ENCODE data around the gene CPT1A. TPM values are rescaled to one million over a fixed set of nuclear protein-coding genes. Genes with fewer than 3 reads are reported as not detected.

CPT1A gene
- total RNA-seq, 4 donors from 2014 or later = 6.9 to 32.1 (median 12.9) TPM

DNA sequence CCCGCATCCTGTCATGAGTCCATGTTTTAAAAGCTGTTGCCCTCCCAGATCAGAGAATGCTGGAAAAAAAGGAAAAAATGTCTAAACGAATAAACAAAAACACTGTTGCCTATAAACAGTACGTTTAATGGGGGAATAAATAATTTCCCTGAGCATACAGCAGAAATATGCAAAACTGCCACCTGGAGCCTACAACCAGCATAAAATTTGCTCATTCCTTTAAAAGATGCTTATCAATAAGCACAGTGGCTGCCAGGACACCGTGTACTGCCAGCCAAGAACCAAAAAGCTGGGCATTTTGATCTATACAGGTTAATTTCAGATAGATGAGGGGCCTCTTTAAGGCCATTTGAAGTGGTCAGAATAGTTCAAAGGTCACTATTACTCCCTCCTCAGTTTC, 5.7 kb upstream of the CPT1A start:
- H3K27me3 ChIP-seq = no peaks in the 10 kb centered on the region
- in situ Hi-C loops (cut with MboI; ENCODE audit: low sequenced_read_pairs in 4 of 4) = no loop called here

GRCh38 chr11:68845351-68846002, 3.8 kb upstream of the CPT1A start:
- no peaks in the 10 kb centered on the region for H3K36me3 ChIP-seq
- no peak overlapping the region for H3K4me3 ChIP-seq
- in situ Hi-C loops (cut with MboI; ENCODE audit: low sequenced_read_pairs in 4 of 4) (no loop called here), intact Hi-C loops (cut with DNase I; ENCODE audit: low total_unique reads) (no loop called here)
- no peaks in the 10 kb centered on the region for H3K27me3 ChIP-seq
- ATAC-seq (peak in 1 of 2 donors; percentile 22), DNase-seq (no peak)
- H3K9me3 ChIP-seq = no peaks in the 10 kb centered on the region
- no peak overlapping the region for H3K27ac ChIP-seq
- peaks cover 15 to 18% of the 10 kb centered on the region in 2 donors for H3K4me1 ChIP-seq
- TF ChIP-seq, protein P1, sequence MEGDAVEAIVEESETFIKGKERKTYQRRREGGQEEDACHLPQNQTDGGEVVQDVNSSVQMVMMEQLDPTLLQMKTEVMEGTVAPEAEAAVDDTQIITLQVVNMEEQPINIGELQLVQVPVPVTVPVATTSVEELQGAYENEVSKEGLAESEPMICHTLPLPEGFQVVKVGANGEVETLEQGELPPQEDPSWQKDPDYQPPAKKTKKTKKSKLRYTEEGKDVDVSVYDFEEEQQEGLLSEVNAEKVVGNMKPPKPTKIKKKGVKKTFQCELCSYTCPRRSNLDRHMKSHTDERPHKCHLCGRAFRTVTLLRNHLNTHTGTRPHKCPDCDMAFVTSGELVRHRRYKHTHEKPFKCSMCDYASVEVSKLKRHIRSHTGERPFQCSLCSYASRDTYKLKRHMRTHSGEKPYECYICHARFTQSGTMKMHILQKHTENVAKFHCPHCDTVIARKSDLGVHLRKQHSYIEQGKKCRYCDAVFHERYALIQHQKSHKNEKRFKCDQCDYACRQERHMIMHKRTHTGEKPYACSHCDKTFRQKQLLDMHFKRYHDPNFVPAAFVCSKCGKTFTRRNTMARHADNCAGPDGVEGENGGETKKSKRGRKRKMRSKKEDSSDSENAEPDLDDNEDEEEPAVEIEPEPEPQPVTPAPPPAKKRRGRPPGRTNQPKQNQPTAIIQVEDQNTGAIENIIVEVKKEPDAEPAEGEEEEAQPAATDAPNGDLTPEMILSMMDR (IDR thresholded peaks at IDR 0.05 in 4 of 5, conservative IDR thresholded peaks at IDR 0.05 in 1 of 5) = no peak
- no peak for TF ChIP-seq POLR2A (IDR thresholded peaks at IDR 0.05)

More for the DNA sequence above, 5.7 kb upstream of the CPT1A start:
- Histone ChIP-seq H3K4me1 (peaks cover 9 to 14% of the 10 kb centered on the region in 2 donors), H3K4me3 (no peak overlapping the region), H3K27ac (no peak overlapping the region), H3K36me3 (no peaks in the 10 kb centered on the region), H3K9me3 (no peaks in the 10 kb centered on the region)
- no peak for TF ChIP-seq POLR2A (IDR thresholded peaks at IDR 0.05)
- TF ChIP-seq, protein P1 (IDR thresholded peaks at IDR 0.05 in 4 of 5, conservative IDR thresholded peaks at IDR 0.05 in 1 of 5) = no peak
- DNase-seq (no peak), ATAC-seq (no peak)
- intact Hi-C loops (cut with DNase I; ENCODE audit: low total_unique reads) = no loop called here

GRCh38 chr11:68844801-68845200, 3.1 kb upstream of the CPT1A start:
- in situ Hi-C loops (cut with MboI; ENCODE audit: low sequenced_read_pairs in 4 of 4) = no loop called here
- TF ChIP-seq, protein P1 (IDR thresholded peaks at IDR 0.05 in 4 of 5, conservative IDR thresholded peaks at IDR 0.05 in 1 of 5) = no peak
- TF ChIP-seq POLR2A (IDR thresholded peaks at IDR 0.05) = no peak
- ATAC-seq (no peak), DNase-seq (no peak)
- Histone ChIP-seq H3K4me1 (peaks cover 21 to 25% of the 10 kb centered on the region in 2 donors), H3K9me3 (no peaks in the 10 kb centered on the region), H3K27me3 (no peaks in the 10 kb centered on the region), H3K4me3 (no peak overlapping the region), H3K27ac (no peak overlapping the region), H3K36me3 (no peaks in the 10 kb centered on the region)
- intact Hi-C loops (cut with DNase I; ENCODE audit: low total_unique reads) = loop anchor here (5.0 kb wide), 2 partner anchors 58 to 1552 kb away; partner anchors contain the start of genes CTTN, IGHMBP2 and MRPL21

GRCh38 chr11:68844376-68844775, 2.7 kb upstream of the CPT1A start:
- H3K4me1 ChIP-seq = peaks cover 25 to 27% of the 10 kb centered on the region in 2 donors
- H3K27ac ChIP-seq = no peak overlapping the region
- ATAC-seq = no peak
- H3K36me3 ChIP-seq = no peaks in the 10 kb centered on the region
- in situ Hi-C loops (cut with MboI; ENCODE audit: low sequenced_read_pairs in 4 of 4) = no loop called here
- TF ChIP-seq, protein P1 (IDR thresholded peaks at IDR 0.05 in 4 of 5, conservative IDR thresholded peaks at IDR 0.05 in 1 of 5) = no peak
- no peak for TF ChIP-seq POLR2A (IDR thresholded peaks at IDR 0.05)
- DNase-seq = no peak
- peak overlapping the region in 2 of 4 donors; percentile 50 to 80 for H3K4me3 ChIP-seq
- no peaks in the 10 kb centered on the region for H3K27me3 ChIP-seq
- H3K9me3 ChIP-seq = no peaks in the 10 kb centered on the region
- intact Hi-C loops (cut with DNase I; ENCODE audit: low total_unique reads) = loop anchor here (5.0 kb wide), 2 partner anchors 58 to 1553 kb away; partner anchors contain the start of genes CTTN, IGHMBP2 and MRPL21
